HG03097 (cell line): ENCODE measurements around the gene TP73.
"Not testable (repeated sequence)": the region's sequence is repeated elsewhere in the genome, so short reads cannot be mapped to it uniquely, and the experiment has no call there.

Source experiments
- ATAC-seq: cut with Tn5 transposase; IDR thresholded peaks from one replicate; pipeline ENCODE4 v1.9.1; 2021; ENCODE audit not compliant: unreplicated experiment, low FRiP score

TP73 gene

DNA sequence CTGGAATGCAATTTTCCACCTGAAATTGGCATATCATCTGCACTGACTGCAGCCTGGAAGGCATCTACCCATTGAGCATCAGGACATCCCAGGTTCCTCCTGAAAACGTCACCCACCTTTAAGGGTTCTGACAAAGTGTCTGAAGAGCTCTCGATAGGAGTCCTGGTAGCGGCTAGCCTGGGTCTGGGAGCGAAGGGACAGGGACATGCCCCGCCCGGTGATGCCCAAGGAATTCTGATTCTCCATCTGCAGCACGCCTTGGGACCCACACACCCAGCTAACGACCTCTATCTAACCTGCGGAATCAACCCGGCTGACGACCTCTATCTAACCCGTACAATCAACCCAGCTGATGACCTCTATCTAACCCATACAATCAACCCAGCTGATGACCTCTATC, 86.6 kb downstream of the TP73 start:
- no peak for ATAC-seq

DNA sequence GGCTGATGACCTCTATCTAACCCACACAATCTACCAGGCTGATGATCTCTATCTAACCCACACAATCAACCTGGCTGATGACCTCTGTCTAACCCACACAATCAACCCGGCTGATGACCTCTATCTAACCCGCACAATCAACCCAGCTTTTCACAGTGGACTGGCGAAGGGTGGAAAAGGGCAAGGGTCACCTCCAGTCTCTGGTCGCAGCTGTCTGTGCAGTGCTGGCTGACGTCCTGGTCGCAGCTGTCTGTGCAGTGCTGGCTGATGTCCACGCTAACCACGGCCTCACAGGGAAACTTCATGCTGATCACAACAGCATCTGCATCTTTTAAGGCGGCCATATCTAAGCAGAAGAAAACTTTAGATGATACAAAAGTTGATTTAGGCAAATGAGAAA, 87.7 kb downstream of the TP73 start:
- ATAC-seq: no peak

DNA sequence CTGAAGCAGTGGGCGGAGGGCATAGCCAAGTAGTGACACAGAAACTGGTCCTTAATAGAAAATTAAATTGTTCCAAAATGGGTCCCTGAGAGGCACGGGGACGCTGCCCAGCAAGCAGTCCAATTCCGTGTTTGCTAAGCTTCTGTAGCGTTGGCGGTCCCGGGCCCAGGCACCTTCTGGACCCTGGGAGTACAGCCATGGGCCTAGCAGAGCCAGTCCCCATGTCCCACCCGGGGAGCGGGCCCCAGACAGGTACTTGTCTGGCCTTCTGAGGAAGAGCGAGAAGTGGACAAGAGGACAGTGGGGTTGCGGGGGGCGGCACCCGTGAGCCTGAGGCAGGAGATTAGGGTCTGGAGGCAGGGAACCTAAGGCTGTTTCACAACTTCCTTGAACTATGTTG, 88.4 kb downstream of the TP73 start:
- no peak for ATAC-seq

DNA sequence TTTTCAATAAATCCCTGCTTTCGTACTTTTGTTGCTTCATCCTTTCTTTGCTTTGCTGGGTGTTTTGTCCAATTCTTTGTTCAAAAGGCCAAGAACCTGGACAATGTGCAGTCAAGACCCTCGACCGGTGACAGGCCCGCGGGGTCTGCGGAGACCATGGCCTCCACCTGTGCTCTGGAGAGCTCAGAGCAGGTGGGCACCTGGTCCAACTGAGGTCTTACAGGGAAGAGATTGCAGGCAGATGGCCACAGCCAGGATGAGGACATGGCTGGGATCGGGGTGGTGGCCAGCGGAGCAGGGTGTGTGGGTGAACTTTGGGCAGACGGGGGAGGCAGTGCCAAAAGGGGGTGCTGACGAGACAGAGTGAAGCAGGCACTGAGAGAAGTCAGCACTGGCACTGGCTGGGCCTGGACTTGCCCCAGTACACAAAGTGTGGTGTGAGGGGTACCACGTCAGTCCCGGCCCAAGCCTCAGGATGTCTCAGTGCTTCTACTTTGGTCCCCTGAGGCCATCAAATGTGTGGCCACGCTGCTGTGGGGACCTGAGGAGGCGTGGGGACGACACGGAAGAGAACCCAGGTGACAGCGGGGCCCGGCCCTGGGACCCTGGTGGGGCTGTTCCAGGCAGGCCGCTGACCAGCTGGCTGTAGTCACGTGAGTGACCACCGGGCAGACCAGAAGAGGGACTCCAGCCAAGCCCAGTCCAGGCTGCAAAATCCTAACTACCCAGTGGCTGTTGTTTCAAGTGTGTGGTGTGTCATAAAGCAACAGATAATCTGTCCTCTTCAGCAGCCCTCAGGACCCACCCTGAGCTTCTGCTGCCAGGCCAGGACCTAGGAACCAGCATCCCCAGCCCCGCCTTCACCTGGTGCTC, 89.5 kb downstream of the TP73 start:
- no peak for ATAC-seq

DNA sequence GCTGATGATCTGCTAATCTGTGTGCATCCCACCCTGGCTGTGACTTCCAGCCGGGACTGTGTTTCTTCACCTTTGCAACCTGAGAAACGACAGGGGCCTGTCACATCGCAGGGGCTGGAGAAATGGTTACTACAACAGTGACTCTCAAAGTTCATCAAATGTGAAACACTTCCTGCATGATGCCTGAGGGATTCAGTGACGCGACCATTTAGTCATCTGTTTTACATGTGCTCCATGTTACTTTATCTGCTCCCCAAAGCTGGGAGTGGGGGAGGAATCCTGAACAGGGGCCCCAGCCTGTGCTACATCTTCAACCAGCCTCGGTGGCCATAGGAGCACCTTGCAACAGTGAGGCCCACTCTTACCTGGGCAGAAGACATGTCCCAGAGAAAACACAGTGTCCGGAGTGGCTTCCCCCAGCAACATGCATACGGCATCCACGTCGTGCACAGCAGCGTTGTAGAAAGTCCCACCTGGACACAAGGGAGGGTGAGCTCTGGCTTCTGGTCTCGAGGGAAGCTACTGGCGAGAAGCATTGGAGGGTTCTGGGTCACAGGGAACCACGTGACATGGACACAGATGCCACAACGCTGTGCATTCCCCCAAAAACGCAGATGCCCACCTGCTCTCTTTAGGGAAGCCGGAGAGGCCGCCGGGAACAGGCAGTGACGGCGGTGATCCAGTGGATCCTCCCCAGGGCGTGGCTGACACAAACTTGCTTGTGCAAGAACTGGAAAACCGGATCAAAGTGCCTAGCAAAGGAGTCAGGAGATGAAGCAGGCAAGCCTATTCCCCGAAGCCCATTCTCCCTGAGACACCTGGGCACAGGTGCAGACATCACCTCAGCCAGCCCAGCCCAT, 90.4 kb downstream of the TP73 start:
- ATAC-seq: no peak

DNA sequence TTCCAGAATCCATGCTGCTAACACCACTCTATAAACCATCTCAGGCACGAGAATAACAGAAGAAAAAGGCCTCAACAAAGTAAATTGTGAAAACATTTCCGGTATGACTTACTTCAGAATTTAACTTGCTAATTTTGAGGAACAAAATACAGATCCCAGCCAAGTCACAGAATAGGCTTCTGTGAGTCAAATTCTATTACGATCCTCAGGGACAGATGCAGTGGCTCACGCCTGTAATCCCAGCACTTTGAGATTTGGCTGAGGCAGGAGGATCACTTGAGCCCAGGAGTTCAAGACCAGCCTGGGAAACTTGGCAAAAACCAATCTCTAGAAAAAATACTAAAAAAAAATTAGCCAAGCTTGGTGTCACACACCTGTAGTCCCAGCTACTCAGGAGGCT, 91.1 kb downstream of the TP73 start:
- ATAC-seq: no peak

DNA sequence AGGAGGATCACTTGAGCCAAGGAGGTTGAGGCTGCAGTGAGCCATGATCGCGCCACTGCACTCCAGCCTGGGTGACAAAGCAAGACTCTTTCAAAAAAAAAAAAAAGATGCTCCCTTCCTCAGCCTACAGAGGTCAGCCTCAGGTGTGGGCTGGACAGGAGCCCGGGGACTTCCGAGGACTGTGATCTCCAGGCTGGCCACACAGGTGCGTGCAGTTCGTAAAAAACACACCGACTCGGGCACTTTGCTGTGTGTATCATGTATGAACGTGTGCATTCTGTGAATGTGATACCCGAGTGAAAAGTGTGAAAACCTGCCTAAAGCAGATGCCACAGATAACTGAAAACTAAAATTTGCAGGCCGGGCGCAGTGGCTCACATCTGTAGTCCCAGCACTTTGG, 91.5 kb downstream of the TP73 start:
- ATAC-seq: no peak

DNA sequence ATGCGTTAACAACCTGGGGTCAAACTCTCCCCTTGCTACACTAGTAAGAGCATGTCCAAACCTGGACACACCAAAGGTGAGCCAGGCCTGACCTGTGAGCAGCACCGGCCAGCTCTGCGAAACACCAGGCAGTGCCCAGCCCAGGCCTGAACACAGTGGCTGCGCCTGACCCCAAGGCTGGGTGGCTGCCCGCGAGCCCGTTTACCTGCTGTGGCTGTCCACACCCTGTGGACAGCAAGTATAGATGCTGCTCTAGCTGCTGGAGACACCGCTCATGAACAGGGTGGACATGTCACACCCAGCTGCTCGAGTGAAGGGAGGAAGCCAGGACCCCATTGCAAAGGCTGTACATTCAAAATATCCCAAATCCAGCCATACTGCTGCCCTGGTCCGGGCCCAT, 92.3 kb downstream of the TP73 start:
- no peak for ATAC-seq

DNA sequence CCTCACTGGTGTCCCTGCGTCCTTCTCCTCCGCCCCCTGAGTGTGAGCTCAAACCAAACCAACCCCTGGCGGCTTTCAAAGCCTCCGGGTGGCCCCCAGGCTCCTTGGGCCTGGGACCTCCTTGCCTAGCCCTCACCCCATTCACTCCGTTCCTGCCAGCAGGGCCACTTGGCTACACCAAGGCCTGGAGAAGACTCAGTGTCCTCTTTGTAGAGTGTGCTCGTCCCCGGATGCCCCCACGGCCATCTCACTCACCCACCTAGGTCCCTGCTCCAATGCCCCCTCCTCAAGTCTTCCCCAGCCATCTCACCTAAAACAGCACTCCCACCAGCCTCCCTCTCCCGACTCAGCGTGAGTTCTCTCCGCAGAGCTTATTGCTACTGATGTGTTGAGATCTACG, 92.8 kb downstream of the TP73 start:
- no peak for ATAC-seq

DNA sequence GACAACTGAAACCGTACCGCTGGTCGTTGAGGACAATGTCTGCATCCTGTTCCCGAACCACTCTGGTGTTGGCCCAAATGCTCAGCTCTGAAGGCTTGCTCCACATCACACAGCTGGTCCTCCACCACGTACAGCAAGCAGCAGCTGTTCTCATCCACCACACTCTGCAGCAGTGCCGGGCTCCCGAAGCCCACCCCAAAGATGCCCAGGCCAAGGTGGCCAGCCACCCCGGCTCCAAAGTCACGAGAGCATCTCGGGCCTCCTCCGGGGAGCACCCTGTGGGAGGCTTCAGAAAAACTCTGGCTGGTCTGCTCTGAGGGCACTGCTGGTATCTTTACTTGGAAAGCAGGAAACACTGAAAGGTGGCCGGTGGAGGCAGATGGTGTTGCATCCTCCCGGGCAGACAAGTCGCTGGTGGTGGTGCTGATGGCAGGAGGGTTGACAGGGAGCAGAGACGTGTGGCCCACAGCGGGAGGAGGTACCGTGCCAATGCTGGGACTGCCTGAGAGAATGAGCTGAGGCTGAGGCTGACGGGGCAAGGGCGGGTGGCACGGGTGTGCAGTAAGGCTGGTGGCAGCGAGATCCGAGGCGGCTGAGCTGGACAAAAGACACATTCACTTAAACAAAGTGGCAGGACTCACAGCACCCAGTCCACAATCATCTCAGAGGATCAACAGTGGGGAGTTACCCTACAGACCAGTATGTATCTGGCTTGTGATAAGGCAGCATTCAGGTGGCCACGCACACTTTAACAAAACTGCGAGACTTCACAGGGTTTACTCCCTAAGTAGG, 93.5 kb downstream of the TP73 start:
- ATAC-seq: no peak

DNA sequence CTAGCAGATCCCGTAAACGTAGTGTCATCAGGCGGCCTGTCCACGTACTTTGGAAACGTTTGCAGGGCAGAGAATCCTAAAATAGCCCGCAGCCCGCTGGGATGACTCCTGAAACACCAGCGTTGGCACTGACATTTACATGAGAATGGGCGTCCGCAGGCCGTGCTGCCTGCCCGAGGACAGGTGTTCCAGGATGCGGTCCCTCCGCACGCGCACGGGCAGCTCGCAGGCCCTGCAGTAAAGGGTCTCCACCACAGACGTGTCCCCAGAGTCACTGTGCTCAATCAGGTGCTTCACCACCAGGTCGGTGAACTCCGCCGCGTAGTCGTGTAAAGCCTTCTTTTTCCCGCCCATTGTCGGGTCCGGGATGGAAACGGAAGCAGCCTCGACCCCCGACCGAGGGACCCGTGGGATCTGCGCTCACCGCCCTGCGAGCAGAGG, 94.1 kb downstream of the TP73 start:
- no peak for ATAC-seq

DNA sequence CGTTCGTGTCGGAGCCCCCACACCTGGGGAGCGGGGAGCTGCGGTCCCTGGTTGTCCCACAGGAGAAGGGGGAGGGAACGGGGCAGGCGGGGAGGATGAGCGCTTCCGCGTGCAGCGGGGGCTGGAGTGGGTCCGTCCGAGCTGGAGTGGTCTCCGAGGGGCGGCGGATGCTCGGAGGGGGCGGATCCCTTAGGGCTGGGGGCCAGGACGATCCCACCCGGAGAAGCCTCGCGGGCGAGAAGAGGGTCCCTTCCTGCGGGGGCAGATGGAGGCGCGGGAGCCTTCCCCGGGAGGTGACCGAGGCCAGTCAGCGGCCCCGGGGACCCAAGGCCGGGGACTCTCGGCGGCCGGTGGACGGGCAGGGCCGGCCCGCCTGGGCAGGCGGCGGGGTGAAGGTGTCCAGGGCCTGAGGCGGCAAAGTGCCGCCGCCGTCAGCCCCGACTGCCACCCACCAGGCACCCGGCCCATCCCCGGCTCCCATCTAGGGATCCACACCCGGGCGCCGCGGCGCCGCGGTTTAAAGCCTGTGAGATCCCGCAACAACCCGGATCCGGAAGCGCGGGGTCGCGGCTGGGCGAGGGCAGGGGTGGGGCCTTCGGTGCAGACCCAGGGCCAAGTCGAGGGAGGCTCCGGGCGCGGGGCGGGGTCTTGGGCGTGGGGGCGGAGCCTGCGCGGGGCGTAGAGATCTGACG, 94.7 kb downstream of the TP73 start:
- no peak for ATAC-seq

DNA sequence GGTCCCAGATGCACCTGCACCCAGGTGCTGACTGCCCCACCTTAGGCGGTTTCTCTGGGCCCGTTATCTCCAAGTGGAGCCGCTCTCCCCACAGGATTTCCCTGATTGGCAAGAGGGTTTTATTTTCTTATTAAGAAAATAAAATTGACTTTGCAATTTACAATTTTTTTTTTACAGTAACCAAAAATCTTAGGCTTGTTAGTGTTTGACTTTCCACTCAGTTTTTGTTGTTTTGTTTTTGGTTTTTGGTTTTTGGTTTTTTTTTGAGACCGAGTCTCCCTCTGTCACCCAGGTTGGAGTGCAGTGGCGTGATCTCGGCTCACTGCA, 95.2 kb downstream of the TP73 start:
- no peak for ATAC-seq

DNA sequence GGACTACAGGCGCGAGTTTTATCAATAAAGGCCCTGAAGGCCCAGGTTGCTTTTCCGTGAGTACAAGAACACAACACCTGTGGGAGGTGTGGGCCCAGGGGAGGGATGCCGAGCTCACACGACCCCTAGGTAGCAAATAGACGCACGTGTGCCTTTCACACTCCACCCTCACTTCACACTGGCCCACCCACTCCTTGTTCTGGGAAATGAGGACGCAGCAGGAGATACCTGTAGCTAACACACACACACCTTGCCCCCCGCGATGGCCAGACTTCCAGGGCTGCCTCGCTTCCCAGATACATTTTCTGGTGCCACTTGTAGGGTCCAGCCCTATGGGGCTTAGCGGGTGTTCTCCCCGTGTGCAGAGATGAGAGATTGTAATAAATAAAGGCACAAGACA, 95.6 kb downstream of the TP73 start:
- no peak for ATAC-seq

DNA sequence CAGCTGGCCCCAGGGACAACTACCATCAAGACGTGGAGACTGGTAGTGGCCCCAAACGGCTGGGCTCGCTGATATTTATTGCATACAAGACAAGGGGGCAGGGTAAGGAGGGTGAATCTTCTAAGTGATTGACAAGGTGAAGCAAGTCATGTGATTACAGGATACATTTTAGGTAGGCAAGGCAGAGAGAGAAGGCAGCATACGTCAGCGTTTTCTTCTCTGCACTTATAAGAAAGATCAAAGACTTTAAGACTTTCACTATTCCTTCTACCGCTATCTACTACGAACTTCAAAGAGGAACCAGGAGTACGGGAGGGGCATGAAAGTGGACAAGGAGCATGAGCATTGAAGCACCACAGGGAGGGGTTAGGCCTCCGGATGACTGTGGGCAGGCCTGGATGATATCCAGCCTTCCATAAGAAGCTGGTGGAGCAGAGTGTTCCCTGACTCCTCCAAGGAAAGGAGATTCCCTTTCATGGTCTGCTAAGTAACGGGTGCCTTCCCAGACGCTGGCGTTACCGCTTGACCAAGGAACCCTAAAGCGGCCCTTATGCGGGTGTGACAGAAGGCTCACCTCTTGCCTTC, 96.1 kb downstream of the TP73 start:
- ATAC-seq: not testable (repeated sequence)

DNA sequence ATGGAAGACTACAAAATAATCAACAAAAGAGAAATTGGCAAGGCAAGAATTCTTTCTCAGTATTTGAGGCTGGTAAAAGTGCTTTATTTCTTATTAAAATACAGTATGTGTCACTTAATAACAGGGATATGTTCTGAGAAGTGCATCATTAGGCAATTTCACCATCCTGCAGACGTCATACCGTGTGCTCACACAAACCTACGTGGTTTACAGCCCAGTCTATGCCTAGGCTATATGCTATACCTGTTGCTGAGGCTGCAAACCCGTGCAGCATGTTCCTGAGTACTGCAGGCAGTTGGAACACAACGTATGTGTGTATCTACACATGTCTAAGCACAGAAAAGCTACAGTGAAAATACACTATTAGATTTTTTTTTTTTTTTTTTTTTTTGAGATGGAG, 97.2 kb downstream of the TP73 start:
- no peak for ATAC-seq

DNA sequence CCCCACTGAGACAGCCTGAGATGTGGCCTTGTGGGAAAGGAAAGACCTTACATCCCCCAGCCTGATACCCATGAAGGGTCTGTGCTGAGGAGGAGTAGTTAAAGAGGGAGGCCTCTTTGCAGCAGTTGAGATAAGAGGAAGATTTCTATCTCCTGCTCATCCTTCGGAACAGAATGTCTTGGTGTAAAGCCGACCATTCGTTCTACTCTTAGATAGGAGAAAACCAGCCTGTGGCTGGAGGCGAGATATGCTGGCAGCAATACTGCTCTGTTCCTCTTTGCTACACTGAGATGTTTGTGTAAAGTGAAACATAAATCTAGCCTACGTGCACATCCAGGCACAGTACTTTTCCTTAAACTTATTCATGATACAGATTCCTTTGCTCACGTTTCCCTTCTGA, 98.4 kb downstream of the TP73 start:
- no peak for ATAC-seq

DNA sequence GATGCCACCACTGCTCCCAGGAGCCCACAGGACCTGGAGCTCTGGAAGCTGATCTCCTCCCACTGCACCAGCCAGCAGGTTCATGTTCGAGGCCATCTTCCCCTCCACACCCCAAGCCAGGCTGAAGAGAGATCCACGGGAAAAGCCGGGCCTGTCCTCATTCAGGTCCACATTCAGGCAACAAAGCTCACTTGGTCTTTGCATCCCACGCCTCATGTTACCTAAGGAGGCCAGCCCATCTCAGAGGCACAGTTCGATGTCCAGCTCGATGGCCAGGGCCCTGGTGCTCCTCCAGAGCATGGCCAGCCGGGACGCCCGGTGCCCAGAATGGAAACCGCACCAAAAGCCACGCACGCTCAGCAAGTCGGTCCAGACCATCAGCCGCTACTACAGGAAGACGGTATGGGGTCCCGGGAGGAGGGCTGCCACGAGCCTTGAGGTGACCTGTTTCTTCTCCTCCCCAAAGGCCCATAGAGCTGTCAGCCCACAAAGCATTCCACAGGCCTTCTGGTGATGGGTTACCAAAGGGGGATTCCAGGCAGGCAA, 100.2 kb downstream of the TP73 start, which contains the start of gene CCDC27:
Gene CCDC27 (plus strand): TSS at position 51 of the 546 bp plus-strand sequence. CDS start 32 bp downstream, at position 83.
- no peak for ATAC-seq

DNA sequence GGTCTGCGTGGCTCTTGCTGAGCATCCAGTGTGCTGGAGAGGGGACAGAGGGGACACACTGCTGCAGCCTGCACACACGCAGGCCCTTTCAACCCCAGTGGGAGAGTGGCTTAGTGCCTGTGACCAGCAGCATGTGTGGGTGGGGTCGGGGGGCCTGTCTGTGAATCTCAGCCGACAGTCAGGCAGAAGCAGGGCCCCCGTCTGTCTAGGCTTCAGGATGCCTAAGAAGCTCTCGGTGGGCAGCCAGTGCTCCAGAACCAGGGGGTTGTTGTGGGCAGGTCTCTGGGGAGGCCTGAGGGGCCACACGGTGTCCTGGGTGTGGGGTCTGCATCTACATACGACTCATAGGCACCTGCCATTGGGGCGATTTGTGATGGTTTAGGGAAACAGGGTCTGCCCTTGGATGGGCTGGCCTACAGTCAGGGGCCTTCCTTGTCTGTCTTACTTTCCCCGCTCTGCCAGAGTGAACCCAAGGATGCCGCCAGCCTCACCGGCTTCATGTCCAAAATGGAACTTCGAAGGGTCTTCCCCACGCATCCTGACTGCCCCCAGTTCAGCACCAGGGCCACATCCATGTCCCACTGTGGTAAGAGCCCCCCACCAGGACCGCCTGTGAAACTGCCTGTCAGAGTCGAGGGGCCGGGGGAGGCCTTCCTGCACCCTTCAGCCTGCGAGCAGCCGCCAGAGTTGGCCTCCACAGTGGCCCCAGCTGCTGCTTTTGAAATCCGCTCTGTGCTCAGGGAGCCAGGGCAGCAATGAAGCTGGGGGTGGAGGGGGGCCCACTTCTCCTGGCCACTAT, 101.5 kb downstream of the TP73 start:
- ATAC-seq: no peak
